Hematopoietic multipotent progenitor cell treated with erythropoietin and hydrocortisone succinate and interleukin-3 and kit ligand, for 8 days (in vitro differentiated cells): ENCODE results near the gene TSR1.

ENCODE experiments used
- DNase-seq: peaks from one replicate; pipeline ENCODE4 v3.0.0-alpha.2; 2015

The TSR1 gene

GRCh38 chr17:2275722-2276121 is 60.5 kb downstream of the TSR1 start:
- DNase-seq: no peak

GRCh38 chr17:2274414-2274813 is 61.8 kb downstream of the TSR1 start:
- no peak for DNase-seq
